AG09319 (cell line): Measurements from ENCODE around the gene METTL26.
A peak's percentile ranks its signal among the peaks of the same experiment; 100 is the strongest.

Experiments
- DNase-seq: peaks from one replicate; pipeline ENCODE4 v3.0.0-alpha.2; 2010; ENCODE audit warnings: low read depth; ENCODE audit errors: extremely low read depth
- TF ChIP-seq, protein P1 (sequence below): IDR thresholded peaks from 2 replicates; pipeline ENCODE4 v1.5.1; 2011; ENCODE audit warnings: low read depth, mild to moderate bottlenecking, inconsistent platforms, low read length, moderate library complexity

Gene METTL26

DNA sequence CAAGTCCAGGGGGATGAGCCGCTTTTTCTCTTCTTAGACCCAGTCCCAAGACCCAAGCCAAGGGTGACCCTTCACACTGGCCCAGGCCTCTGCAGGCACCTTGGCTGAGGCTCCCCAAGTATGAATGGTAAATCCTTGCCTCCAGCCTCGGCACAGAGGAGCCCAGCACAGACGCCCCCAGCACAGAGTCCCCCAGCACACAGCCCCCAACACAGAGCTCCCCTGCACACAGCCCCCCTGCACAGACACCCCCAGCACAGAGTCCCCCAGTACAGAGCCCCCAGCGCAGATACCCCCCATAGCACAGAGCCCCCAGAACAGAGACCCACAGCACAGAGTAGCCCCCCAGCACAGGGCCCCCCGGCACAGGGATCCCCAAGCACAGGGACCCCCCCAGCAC lies 4.5 kb upstream of the METTL26 start:
- TF ChIP-seq, protein P1, sequence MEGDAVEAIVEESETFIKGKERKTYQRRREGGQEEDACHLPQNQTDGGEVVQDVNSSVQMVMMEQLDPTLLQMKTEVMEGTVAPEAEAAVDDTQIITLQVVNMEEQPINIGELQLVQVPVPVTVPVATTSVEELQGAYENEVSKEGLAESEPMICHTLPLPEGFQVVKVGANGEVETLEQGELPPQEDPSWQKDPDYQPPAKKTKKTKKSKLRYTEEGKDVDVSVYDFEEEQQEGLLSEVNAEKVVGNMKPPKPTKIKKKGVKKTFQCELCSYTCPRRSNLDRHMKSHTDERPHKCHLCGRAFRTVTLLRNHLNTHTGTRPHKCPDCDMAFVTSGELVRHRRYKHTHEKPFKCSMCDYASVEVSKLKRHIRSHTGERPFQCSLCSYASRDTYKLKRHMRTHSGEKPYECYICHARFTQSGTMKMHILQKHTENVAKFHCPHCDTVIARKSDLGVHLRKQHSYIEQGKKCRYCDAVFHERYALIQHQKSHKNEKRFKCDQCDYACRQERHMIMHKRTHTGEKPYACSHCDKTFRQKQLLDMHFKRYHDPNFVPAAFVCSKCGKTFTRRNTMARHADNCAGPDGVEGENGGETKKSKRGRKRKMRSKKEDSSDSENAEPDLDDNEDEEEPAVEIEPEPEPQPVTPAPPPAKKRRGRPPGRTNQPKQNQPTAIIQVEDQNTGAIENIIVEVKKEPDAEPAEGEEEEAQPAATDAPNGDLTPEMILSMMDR: no peak
- no peak for DNase-seq

DNA sequence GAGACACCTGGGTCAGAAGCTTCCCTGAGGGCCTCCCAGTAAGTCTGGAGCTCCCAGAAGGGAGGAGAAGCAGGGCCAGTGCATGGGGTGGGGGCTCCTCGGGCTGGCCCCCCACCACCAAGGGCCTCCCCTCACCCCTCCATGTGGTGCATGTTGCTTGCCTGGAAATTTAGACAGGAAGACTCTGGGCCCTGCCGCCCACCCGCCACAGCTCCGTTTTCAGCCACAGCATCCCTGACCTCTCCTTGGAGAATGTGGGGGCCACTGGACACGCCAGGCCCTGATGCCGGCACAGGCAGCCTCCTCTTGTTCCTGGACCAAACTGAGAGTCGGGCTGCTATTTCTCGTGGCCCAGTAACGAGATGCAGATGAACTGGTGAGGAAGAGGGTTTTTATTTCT lies 2.7 kb upstream of the METTL26 start:
- no peak for DNase-seq
- TF ChIP-seq, protein P1: no peak

DNA sequence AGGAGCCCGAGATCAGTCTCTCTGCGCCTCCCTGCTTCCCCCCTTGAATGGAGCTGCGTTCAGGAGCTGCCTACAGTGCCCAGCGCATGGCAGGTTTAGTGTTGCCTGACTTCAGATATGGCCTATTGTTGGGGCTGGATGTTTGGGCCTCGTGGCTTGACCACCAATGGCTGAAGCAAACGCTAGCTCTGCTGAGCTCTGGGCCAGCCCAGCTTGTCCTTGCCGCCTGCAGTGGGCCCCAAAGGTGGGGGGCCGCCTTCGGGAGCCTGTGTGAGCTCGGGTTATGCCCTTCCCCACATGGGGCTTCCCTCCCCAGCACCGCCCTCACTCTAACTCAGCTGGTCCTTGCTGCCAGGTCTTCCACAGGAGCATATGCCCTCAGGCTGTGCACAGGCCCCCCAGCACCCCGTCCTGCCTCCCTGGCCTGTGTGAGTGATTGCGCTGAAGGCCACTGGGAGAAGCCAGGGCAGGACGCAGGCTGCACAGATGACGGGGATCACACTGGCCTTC lies 2.0 kb upstream of the METTL26 start:
- DNase-seq: no peak
- TF ChIP-seq, protein P1: no peak

DNA sequence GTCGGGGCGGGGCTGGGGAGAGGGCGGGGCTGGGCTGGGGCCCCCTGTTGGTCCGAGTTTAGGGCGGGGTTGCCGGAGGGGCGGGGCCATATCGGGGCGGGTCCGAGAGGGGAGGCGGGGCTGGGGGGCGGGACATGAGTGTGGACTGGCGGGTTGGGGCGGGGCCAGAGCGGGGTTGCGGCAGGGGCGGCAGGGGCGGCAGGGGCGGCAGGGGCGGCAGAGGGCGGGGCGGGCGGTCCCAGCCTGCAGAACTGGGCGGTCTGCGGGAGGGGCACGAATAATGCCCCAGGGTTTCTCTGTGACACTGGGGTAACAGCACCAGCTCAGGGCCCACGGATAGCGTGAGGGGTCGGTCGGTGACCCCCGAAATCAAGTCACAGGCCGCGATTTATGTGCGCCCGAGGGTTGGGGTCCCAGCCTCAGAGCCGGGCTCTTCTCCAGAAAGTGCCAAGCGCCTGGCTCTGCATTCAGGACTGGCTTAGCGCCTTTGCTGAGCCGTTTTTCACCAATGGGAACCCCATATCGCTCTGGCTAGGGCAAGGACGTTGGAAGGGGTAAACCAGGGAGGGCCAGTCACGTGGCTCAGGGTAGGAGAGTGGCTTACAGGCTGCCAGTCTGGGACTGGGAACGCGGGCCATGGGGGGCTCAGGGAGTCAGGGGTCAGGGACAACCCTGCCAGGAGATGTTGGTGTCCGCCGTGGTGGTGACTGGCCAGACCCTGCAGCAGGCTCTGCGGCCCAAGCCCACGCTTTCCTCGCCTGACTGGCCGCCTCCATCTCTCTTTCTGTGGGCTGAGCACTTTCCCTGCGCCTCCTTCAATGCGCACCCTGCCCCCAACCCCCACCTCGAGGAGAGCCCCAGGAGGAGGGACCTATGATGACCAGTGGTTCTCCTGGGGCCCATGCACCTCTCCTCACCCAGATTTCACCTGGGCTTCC lies 1.2 kb upstream of the METTL26 start:
- DNase-seq: peak; percentile 79
- TF ChIP-seq, protein P1: no peak

DNA sequence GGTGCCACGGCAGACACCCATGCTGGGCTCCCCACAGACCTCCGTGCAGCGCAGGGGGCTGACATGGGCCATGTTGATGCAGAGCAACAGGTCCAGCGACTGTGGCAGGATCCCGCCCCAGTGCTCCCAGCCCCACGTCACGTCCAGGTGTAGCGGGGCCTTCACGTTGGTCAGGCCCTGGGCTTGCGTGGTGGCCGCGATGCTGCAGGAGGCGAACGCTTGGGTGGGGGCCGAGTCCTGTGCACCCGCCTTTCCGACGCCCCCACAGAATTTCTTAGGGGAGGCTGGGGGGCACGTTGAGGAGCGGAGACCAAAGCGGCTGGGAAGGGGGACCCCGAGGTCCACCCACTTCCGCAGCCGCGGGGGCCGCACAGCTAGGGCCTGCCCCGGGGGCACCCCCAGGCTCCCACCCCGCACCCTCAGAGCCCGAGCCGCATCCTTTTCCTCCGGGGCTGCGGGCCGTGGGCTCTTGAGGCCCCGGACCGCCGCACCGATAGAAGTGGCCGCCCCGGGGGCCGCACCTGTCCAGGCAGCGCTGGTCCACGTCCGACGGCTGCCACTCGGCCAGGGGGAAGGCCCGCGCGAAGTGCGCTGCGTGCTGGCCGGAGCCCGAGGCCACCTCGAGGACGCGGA lies 416 bp downstream of the METTL26 start:
- TF ChIP-seq, protein P1: no peak
- no peak for DNase-seq

DNA sequence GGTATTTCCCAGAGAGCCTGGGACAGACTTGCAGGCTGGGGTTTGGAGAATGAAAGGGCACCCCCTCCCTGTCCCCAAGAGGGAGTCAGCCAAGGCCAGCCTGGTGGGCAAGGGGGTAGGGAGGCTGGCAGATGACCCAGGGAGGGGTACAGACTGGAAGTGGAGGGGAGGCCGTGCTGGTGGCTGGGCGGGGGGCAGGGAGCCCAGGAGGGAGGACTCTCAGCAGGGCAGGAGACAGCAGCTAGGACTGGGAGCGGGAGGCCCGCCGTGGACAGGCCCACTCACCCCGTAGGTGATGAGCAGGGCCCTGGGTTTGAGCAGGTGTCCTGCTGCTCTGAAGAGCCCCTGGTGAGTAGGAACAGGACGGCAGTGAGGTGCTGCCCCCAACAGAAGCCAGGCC lies 1.1 kb downstream of the METTL26 start:
- TF ChIP-seq, protein P1: no peak

More for the DNA sequence above, 1.1 kb downstream of the METTL26 start:
- DNase-seq: no peak
